ENCODE data around the gene HMCN2. TPM values are rescaled to one million over a fixed set of nuclear protein-coding genes. Genes with fewer than 3 reads are reported as not detected.

HMCN2 gene
- total RNA-seq, 1 experiment from 2014 or later, result 5.6 TPM

GRCh38 chr9:130477564-130477963 lies 212.0 kb downstream of the HMCN2 start (continued):
- TF ChIP-seq ZNF281 (CRISPR knock-in tag; IDR thresholded peaks at IDR 0.05), result no peak
- TF ChIP-seq SP1 (CRISPR knock-in tag; conservative IDR thresholded peaks at IDR 0.05), result no peak
- no peak for TF ChIP-seq HMGA2 (CRISPR knock-in tag; IDR thresholded peaks at IDR 0.05)
- no peak for TF ChIP-seq IRF1 (CRISPR knock-in tag; IDR thresholded peaks at IDR 0.05)

DNA sequence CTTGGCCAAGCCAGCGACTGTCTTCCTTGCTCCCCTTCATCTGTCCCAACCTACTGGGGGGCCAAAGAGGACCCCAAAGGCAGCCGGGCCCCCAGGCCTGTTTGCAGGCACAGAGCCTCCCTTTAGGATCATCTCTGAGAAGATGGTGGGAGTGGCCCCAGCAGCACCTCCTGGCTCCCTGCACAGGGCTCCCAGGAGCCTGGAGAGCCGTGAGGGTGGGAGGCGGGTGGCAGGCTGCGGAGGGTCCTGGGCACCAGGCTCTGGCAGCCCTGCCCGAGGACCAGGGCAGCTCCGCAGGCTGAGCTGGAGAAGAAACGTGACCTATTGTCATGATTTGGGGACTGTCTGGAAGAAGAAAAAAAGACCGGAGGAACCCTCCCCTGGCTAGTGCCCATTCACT lies 212.6 kb downstream of the HMCN2 start:
- DNase-seq (ENCODE audit: low spot score), result no peak
- Mint-ChIP-seq H3K4me1 (peaks cover 11% of the 10 kb centered on the region), H3K4me3 (no peak overlapping the region), H3K27ac (no peak overlapping the region), H3K9me3 (no peaks in the 10 kb centered on the region), H3K27me3 (ENCODE audit: low read depth) (no peaks in the 10 kb centered on the region), H3K36me3 (no peaks in the 10 kb centered on the region)
- ATAC-seq, result no peak
- TF ChIP-seq CREB1 (CRISPR knock-in tag; IDR thresholded peaks at IDR 0.05), result no peak
- no peak for TF ChIP-seq ZNF512 (CRISPR knock-in tag; IDR thresholded peaks at IDR 0.05; ENCODE audit: borderline replicate concordance)
- TF ChIP-seq JAZF1 (CRISPR knock-in tag; IDR thresholded peaks at IDR 0.05), result no peak
- no peak for TF ChIP-seq ZNF425 (CRISPR knock-in tag; conservative IDR thresholded peaks at IDR 0.05)
- TF ChIP-seq CBFB (CRISPR knock-in tag; IDR thresholded peaks at IDR 0.05; ENCODE audit: low read depth), result no peak
- no peak for TF ChIP-seq ETV6 (CRISPR knock-in tag; IDR thresholded peaks at IDR 0.05)
- no peak for TF ChIP-seq MYBL2 (CRISPR knock-in tag; IDR thresholded peaks at IDR 0.05)
- TF ChIP-seq USF2 (CRISPR knock-in tag; IDR thresholded peaks at IDR 0.05), result no peak
- TF ChIP-seq ERG (CRISPR knock-in tag; IDR thresholded peaks at IDR 0.05), result no peak
- TF ChIP-seq MLX (CRISPR knock-in tag; IDR thresholded peaks at IDR 0.05), result no peak
- POLR2A ChIA-PET, result no interaction called here
- CTCF ChIA-PET, result no interaction called here

All from WTC11 (cell line).